HL-60 (cell line): ENCODE data around the gene CMBL.

ENCODE experiments used
- DNase-seq, 2 experiments: peaks; one replicate each; pipeline ENCODE4 v3.0.0-alpha.2; 2010 to 2020; ENCODE audit warnings: low read depth in 1 of 2, low spot score in 1 of 2
- H3K27ac ChIP-seq: fragments of 250-450 bp; sonication (Bioruptor Pico); replicated peaks from 2 replicates; pipeline ENCODE4 v1.5.1; 2020; ENCODE audit warnings: mild to moderate bottlenecking, moderate library complexity
- H3K27me3 ChIP-seq: fragments of 250-450 bp; sonication (Bioruptor Pico); 2 replicates; pipeline ENCODE4 v1.5.1; 2021; ENCODE audit warnings: mild to moderate bottlenecking, moderate library complexity; ENCODE audit not compliant: insufficient read depth, poor library complexity, severe bottlenecking
- H3K4me3 ChIP-seq: replicated peaks from 2 replicates; pipeline ENCODE4 v1.5.1; 2011; ENCODE audit warnings: mild to moderate bottlenecking, control low read depth, low read length; ENCODE audit not compliant: insufficient read depth
- CTCF ChIP-seq: IDR thresholded peaks from one replicate; pipeline ENCODE4 v1.5.1; 2011; ENCODE audit warnings: low read length, control low read depth, inconsistent platforms; ENCODE audit not compliant: insufficient read depth
- GABPA ChIP-seq: IDR thresholded peaks from 2 replicates; pipeline ENCODE4 v1.6.1; 2012; ENCODE audit warnings: low read depth
- POLR2AphosphoS5 ChIP-seq: IDR thresholded peaks from 2 replicates; pipeline ENCODE4 v1.6.1; 2012; ENCODE audit warnings: low read depth
- REST ChIP-seq: IDR thresholded peaks from 2 replicates; pipeline ENCODE4 v1.6.1; 2012; ENCODE audit warnings: low read depth; ENCODE audit not compliant: insufficient replicate concordance
- SPI1 ChIP-seq: IDR thresholded peaks from 2 replicates; pipeline ENCODE4 v1.6.1; 2012; ENCODE audit warnings: low read depth, mild to moderate bottlenecking, borderline replicate concordance

CMBL gene

GRCh38 chr5:10244342-10244944, 63.3 kb downstream of the CMBL start:
- TF ChIP-seq REST (no peak), GABPA (no peak), SPI1 (no peak)
- H3K4me3 ChIP-seq = no peak overlapping the region
- H3K27me3 ChIP-seq = no peaks in the 10 kb centered on the region
- no peak overlapping the region for H3K27ac ChIP-seq
- no peak for DNase-seq

GRCh38 chr5:10243660-10244240, 64.0 kb downstream of the CMBL start:
- no peaks in the 10 kb centered on the region for H3K27me3 ChIP-seq
- DNase-seq = no peak
- H3K27ac ChIP-seq = no peak overlapping the region
- H3K4me3 ChIP-seq = no peak overlapping the region
- TF ChIP-seq SPI1 (no peak), POLR2AphosphoS5 (no peak), REST (no peak), CTCF (no peak), GABPA (no peak)

- no peak overlapping the region for H3K4me3 ChIP-seq
- no peaks in the 10 kb centered on the region for H3K27me3 ChIP-seq
- DNase-seq = no peak
- H3K27ac ChIP-seq = no peak overlapping the region
- no peak for TF ChIP-seq REST
- TF ChIP-seq CTCF = no peak
- no peak for TF ChIP-seq GABPA
- TF ChIP-seq SPI1 = no peak
- TF ChIP-seq POLR2AphosphoS5 = no peak
These were observed 72.4 kb downstream of the CMBL start for GRCh38 chr5:10235350-10235749.
